Hepatic stellate cell (primary cell): ENCODE data around the gene UBA1.

Source experiments
- DNase-seq: peaks from one replicate; pipeline ENCODE4 v3.0.0; 2011; ENCODE audit warnings: low spot score

Gene UBA1

GRCh38 chrX:47212381-47213293, 19.0 kb downstream of the UBA1 start:
- no peak for DNase-seq

- no peak for DNase-seq
Observed at GRCh38 chrX:47214435-47215077, 20.9 kb downstream of the UBA1 start.

GRCh38 chrX:47215291-47215900, 21.8 kb downstream of the UBA1 start:
- DNase-seq, result no peak

- DNase-seq, result no peak
Observed at GRCh38 chrX:47216393-47216925, 22.8 kb downstream of the UBA1 start.

GRCh38 chrX:47217121-47217851, 23.7 kb downstream of the UBA1 start:
- DNase-seq, result peak; percentile 54

GRCh38 chrX:47217852-47218279, 24.2 kb downstream of the UBA1 start:
- DNase-seq, result peak; percentile 98

- DNase-seq, result peak; percentile 98
Observed at GRCh38 chrX:47218280-47218919, 24.8 kb downstream of the UBA1 start, which contains the start of gene CDK16. Gene CDK16, plus strand, starts transcription at chrX:47218681. Its CDS starts 4,877 bp downstream, at chrX:47223558.

- peak; percentile 41 for DNase-seq
Observed at GRCh38 chrX:47218920-47219815, 25.5 kb downstream of the UBA1 start.

- no peak for DNase-seq
Observed at GRCh38 chrX:47221756-47222155, 28.1 kb downstream of the UBA1 start.

- DNase-seq, result no peak
Observed at GRCh38 chrX:47222751-47223350, 29.2 kb downstream of the UBA1 start.

- DNase-seq, result no peak
Observed at GRCh38 chrX:47223476-47224250, 30.0 kb downstream of the UBA1 start.

GRCh38 chrX:47224266-47224895, 30.8 kb downstream of the UBA1 start:
- DNase-seq, result no peak

GRCh38 chrX:47224896-47225290, 31.3 kb downstream of the UBA1 start:
- no peak for DNase-seq

GRCh38 chrX:47226071-47226470, 32.4 kb downstream of the UBA1 start:
- DNase-seq, result no peak

GRCh38 chrX:47226531-47227333, 33.1 kb downstream of the UBA1 start:
- DNase-seq, result no peak

GRCh38 chrX:47227334-47227583, 33.6 kb downstream of the UBA1 start:
- no peak for DNase-seq

- DNase-seq, result no peak
Observed at GRCh38 chrX:47228550-47229270, 35.1 kb downstream of the UBA1 start.
